ENCODE measurements around the gene IZUMO4.

The IZUMO4 gene, protein sequence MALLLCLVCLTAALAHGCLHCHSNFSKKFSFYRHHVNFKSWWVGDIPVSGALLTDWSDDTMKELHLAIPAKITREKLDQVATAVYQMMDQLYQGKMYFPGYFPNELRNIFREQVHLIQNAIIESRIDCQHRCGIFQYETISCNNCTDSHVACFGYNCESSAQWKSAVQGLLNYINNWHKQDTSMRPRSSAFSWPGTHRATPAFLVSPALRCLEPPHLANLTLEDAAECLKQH

GRCh38 chr19:2096480-2097202, at the start of gene IZUMO4:
Gene IZUMO4, plus strand, starts transcription at chr19:2096915. Its CDS starts 31 bp downstream, at chr19:2096946.
- DNase-seq (ENCODE audit: low read depth) = peak; percentile 68

DNA sequence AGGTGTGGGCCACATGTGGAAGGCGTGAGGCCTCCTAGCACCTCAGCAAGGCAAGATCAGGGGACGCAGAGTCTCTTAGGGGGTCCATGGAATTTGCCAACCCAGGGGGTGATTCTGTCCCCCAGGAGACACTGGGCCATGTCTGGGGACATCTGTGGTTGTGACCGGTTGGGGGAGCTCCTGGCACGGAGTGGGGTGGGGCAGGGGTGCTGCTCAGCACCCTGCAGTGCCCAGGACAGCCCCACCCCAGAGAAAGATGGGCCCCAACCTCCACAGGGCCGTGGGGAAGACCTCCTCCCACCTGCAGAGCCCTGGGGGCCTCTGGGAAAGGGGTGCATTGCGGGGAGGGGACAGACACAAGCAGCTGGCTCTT, 49.7 kb upstream of the IZUMO4 start:
- no peak for DNase-seq (ENCODE audit: low read depth)

- DNase-seq (ENCODE audit: low read depth) = no peak
Observed at GRCh38 chr19:2047449-2048103, 49.1 kb upstream of the IZUMO4 start.

- no peak for DNase-seq (ENCODE audit: low read depth)
Observed at GRCh38 chr19:2048104-2048958, 48.4 kb upstream of the IZUMO4 start.

- DNase-seq (ENCODE audit: low read depth) = no peak
Observed at GRCh38 chr19:2048959-2049740, 47.6 kb upstream of the IZUMO4 start.

DNA sequence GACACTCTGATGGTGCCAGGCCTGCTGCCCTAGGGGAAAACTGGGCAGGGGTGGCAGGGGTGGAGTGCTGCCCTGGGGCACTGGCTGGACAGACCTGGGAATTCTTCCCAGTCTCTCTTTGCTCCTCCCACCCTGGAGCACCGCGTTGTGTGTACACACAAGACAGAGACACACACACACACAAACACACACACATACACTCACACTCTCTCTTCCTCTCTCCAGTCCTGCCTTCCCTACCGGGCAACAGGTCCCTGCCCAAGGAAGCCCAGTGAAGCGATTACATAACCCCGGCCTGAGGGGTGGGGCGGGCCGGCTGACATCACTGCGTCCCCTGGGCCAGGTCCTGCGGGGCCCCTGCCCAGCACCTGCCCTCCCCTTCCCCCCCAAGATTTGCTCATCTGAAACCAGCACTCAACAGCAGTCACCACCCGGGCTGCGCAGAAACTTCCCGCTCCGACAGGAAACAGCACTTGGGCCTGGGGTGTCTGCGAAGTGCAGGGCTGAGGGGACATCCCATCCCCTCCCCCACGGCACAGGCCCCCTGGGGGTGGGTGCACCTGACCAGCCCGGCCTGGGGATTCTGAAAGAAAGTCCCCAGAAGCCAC, 46.9 kb upstream of the IZUMO4 start:
- no peak for DNase-seq (ENCODE audit: low read depth)

GRCh38 chr19:2050349-2050990, 46.2 kb upstream of the IZUMO4 start:
- no peak for DNase-seq (ENCODE audit: low read depth)

- DNase-seq (ENCODE audit: low read depth) = no peak
Observed at GRCh38 chr19:2050991-2051772, 45.5 kb upstream of the IZUMO4 start, which contains the start of gene MKNK2. Gene MKNK2, minus strand, starts transcription at chr19:2051244. Its CDS starts 393 bp downstream, at chr19:2050851.

- no peak for DNase-seq (ENCODE audit: low read depth)
Observed at GRCh38 chr19:2051773-2052704, 44.7 kb upstream of the IZUMO4 start.

GRCh38 chr19:2053601-2054389, 42.9 kb upstream of the IZUMO4 start:
- DNase-seq (ENCODE audit: low read depth) = no peak

- no peak for DNase-seq (ENCODE audit: low read depth)
Observed at GRCh38 chr19:2054763-2055162, 42.0 kb upstream of the IZUMO4 start.

- no peak for DNase-seq (ENCODE audit: low read depth)
Observed at GRCh38 chr19:2055931-2056836, 40.5 kb upstream of the IZUMO4 start.

DNA sequence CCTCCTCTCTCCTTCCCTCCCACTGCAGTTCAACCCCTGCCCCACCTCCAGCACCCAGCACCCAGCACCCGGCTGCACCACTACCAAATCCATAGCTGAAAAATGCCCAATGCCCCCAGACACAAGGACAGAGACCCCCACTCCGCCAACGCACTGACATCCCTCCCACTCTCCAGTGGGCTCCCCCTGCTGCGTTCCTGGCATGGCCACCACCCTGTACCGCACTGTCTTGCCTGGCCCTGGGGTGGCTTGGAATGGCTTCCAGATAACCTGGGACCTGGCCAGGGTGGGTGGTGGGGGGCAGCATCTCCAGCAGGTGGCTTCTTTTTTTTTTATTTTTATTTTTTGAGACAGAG, 39.9 kb upstream of the IZUMO4 start:
- no peak for DNase-seq (ENCODE audit: low read depth)

DNA sequence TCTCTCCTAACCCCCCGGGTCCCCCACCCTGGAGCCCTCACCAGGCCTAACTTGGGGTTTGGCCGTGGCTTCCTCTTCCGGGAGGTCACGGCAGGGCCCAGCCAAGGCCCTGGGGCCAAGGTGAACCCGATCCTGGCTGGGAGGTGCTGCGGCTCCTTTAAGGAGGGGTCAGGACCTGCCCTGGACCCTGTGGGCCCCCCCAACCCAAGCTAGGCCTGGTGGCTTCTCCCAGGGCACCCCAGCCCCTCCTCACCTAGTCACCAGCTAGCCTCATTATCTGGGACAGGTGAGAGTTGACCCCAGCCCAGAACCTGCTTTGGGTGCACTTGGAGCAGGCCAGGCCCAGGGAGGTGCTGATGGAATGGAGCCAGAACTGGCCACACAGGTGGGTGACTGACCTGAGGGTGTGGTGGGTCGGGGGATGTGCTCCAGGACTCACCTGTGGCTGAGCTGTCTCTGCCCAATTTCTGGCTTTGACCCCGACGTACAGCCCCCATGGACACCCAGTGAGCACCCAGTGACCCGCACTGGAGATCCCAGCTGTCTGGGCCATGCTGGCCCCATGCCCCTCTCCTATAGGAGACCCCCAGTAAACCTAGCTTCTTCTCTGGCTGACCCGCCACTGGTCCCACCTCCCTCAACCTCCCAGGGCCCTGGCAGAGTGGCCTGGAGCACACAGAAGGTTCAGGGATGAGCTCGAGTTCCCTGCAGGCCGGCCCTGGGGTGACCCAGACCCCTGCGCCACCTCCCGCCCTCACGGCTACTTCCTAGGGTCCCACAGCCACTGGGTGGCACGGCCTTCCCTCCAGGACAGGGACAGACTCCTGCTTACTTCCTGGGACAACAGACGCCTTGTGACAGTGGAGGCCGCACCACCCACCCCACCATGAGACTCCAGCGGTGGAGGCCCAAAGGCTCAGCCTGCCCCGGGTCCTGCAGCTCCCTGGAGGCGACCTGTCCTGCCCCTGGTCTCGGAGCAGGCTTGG, 38.9 kb upstream of the IZUMO4 start:
- no peak for DNase-seq (ENCODE audit: low read depth)
